ENCODE measurements around the gene ADGRB3.

Gene ADGRB3

GRCh38 chr6:69019832-69020231 is 384.8 kb downstream of the ADGRB3 start:
- no peak for DNase-seq

- DNase-seq = no peak
These were observed 387.9 kb downstream of the ADGRB3 start for GRCh38 chr6:69022993-69023392.

- DNase-seq = no peak
These were observed 391.2 kb downstream of the ADGRB3 start for GRCh38 chr6:69026243-69026642.

- no peak for DNase-seq
These were observed 391.6 kb downstream of the ADGRB3 start for GRCh38 chr6:69026715-69027114.

GRCh38 chr6:69027861-69028260 is 392.8 kb downstream of the ADGRB3 start:
- DNase-seq = no peak

- no peak for DNase-seq
These were observed 403.8 kb downstream of the ADGRB3 start for GRCh38 chr6:69038841-69039240.

GRCh38 chr6:69042297-69042696 is 407.2 kb downstream of the ADGRB3 start:
- DNase-seq = no peak

GRCh38 chr6:69044534-69044933 is 409.5 kb downstream of the ADGRB3 start:
- DNase-seq = no peak

GRCh38 chr6:69059413-69059812 is 424.3 kb downstream of the ADGRB3 start:
- no peak for DNase-seq

- DNase-seq = no peak
These were observed 426.0 kb downstream of the ADGRB3 start for GRCh38 chr6:69061066-69061465.

GRCh38 chr6:69063401-69063800 is 428.3 kb downstream of the ADGRB3 start:
- DNase-seq = no peak

GRCh38 chr6:69064226-69064625 is 429.1 kb downstream of the ADGRB3 start:
- no peak for DNase-seq

- DNase-seq = no peak
These were observed 434.8 kb downstream of the ADGRB3 start for GRCh38 chr6:69069881-69070280.

- DNase-seq = no peak
These were observed 437.7 kb downstream of the ADGRB3 start for GRCh38 chr6:69072796-69073195.

GRCh38 chr6:69084746-69085335 is 449.8 kb downstream of the ADGRB3 start:
- no peak for DNase-seq

GRCh38 chr6:69086689-69087088 is 451.6 kb downstream of the ADGRB3 start:
- no peak for DNase-seq

- DNase-seq = no peak
These were observed 454.5 kb downstream of the ADGRB3 start for GRCh38 chr6:69089539-69089938.

- DNase-seq = no peak
These were observed 455.1 kb downstream of the ADGRB3 start for GRCh38 chr6:69090132-69090531.

- DNase-seq = no peak
These were observed 461.6 kb downstream of the ADGRB3 start for GRCh38 chr6:69096681-69097080.

- DNase-seq = no peak
These were observed 462.9 kb downstream of the ADGRB3 start for GRCh38 chr6:69097948-69098347.

- no peak for DNase-seq
These were observed 463.8 kb downstream of the ADGRB3 start for GRCh38 chr6:69098910-69099309.

GRCh38 chr6:69100772-69101171 is 465.7 kb downstream of the ADGRB3 start:
- DNase-seq = no peak

- no peak for DNase-seq
These were observed 467.3 kb downstream of the ADGRB3 start for GRCh38 chr6:69102416-69102815.

GRCh38 chr6:69105288-69105687 is 470.2 kb downstream of the ADGRB3 start:
- DNase-seq = no peak
